Right forelimb (tissue), 1 donor: ENCODE measurements around the gene ZNF22.
"Not testable (repeated sequence)": the region's sequence is repeated elsewhere in the genome, so short reads cannot be mapped to it uniquely, and the experiment has no call there.

ENCODE experiments used
- DNase-seq: peaks from one replicate; pipeline ENCODE4 v3.0.0-alpha.2; 2018

The ZNF22 gene

GRCh38 chr10:44992732-44993225, 7.9 kb upstream of the ZNF22 start:
- DNase-seq, result no peak

GRCh38 chr10:44993226-44993921, 7.3 kb upstream of the ZNF22 start:
- peak; percentile 29 for DNase-seq

DNA sequence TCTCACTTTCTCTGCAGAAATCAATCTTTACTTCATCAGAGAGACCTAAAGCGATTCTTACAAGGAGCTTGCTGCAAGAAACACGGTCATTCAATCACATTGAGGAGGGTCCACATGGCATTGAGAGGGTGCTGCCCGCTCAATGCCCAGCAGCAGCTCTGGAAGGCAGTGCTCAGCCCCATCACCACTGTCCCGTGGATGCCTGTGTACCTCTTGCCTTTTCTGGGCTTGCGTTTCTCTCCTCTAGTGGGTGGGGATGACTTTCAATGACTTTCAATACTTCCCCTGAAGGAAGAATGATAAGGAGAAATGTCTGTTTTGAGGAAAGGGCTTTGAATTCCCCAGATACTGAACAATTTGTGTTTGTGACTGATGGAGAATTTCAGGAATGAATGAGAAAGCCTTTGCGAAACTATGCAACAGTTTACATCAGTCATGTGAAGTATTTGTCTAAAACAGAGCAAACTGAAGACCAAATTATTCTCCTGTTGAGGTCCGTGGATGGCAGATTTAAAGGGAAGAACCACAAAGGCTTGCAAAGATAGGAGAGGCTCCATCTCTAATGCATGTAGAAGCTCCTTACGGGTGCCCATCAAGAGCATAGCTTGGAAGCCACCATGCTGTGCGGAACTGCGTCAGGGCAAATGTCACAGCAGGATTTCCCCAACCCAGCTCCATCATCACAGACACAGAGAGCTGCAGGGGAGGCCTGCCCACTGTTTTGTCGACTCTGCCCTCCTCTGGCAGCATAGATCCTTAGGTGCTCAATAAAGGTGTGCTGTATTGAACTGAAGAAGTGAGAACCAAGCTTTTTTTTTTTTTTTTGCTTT, 6.6 kb upstream of the ZNF22 start:
- DNase-seq, result peak; percentile 29

GRCh38 chr10:44994752-44995530, 5.8 kb upstream of the ZNF22 start:
- peak; percentile 38 for DNase-seq

DNA sequence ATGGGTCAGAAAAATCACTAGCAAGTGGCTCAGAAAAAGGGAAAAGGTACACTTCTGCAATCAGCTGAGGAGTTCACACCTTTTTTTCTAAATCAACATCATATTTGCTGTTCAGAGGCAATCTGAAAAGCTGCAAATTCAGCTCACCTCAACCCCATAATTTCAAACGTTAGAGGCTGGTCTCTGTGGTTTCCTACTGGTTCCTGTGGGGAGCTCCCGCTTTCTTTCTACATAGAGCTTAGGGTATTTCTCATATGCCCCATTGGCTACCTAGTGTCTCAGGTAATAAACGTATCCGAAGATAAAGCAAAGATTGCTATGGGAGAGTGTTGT, 5.2 kb upstream of the ZNF22 start:
- peak; percentile 18 for DNase-seq

DNA sequence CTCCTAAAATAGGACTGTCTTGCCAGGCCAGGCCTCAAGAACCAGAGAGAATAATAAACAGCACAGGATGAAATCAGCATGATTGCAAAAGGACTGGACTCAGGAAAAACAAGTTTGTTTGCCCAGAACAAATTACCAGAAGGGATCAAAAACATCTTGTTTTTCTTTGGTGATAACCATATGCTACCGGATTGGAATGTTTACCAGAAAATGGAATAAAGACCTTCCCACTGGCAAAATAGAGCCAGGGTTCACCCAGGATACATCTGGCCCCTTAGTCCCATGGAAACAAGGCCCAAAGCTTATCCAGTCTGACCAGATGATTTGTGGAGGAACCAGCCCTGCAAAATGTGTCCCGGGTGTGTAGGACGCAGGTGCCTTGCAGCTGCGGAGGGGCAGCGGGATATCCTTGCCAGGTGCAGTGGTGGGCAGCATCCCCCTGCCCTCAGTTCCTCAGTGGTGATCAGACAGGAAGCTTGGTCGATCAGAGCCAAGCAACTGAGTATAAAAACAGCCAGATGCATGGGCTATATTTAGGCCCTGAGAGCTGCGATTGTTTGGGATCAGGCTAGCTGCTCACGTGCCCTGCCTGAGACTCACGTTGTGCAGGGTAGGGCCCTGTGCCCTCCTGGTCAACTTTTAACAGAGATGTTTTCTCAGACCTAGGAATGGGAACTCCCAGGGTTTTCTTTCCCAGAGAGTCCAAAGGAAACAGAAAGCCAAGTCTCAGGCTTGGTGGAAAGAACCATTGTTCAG, 4.6 kb upstream of the ZNF22 start:
- peak; percentile 56 for DNase-seq

DNA sequence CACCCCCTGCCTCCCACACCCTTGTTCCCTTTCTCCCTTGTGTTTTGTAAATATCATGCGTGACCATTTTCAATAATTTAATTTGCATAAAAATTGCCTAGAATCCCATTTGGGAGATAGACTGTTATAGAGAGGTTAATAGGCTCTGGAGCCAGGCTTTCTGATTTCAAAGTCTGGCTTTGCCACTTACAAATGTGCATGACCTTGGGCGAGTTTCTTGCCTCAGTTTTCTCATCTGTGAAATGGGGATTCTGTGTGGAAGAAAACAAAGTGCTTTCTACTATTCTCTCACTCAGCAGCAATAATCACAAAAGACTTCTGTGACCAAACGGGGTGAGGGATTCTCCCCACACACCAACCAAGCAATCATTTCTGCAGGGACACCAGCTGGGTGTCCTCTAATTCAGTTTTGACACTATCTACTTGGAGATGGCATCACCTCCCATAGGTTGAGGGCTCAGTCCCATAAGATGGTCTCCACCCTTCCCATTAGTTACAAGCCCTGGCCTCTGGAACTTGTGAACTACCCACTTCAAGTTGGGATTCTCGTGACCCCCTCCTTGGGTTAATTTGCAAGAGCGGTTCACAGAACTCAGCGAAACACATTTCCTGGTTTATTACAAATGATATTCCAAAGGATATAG, 3.5 kb upstream of the ZNF22 start:
- no peak for DNase-seq

GRCh38 chr10:44998146-44998631, 2.5 kb upstream of the ZNF22 start:
- no peak for DNase-seq

DNA sequence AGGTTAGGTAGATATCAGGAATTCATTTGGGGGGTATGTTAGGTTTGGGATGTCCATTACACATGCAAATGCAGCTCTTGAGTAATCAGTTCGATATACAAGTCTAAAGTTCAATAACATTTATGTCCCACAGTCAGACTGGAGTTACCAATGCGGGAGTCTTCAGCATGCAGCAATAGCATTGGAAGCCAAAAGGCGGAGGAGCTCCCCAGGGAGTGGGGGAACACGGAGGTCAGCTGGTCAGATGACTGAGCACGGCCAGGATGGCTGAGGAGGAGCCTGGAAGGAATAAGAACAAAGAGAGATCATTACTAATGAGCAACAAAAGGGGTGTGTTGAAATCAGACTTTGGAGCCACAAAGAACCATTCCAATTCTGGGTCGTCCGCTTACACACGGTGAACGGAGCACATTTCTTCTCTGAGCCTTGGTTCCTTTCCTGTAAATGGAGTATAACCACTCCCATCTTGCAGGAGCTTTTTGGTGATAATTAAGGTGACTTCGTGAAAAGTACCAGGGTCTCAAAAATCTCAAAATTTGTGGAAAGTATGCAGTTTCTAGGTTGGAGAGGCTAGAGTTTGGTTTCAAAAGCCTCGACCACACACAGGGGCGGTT, 478 bp upstream of the ZNF22 start:
- DNase-seq, result no peak

- peak; percentile 82 for DNase-seq
Measured at GRCh38 chr10:45001381-45002148, 842 bp downstream of the ZNF22 start.

DNA sequence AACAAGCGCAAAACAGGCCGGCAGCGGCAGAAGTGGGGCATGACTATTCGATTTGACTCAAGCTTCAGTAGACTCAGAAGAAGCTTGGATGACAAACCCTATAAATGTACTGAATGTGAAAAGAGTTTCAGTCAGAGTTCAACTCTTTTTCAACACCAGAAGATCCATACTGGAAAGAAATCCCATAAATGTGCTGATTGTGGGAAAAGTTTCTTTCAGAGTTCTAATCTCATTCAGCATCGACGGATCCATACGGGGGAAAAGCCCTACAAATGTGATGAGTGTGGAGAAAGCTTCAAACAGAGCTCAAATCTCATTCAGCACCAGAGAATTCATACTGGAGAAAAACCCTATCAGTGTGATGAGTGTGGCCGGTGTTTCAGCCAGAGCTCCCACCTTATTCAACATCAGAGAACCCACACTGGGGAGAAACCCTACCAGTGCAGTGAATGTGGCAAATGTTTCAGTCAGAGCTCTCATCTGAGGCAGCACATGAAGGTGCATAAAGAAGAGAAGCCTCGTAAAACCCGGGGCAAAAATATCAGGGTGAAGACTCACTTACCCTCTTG, 2.8 kb downstream of the ZNF22 start:
- no peak for DNase-seq

- DNase-seq, result no peak
Measured at GRCh38 chr10:45004661-45005060, 3.9 kb downstream of the ZNF22 start.

GRCh38 chr10:45005284-45005683, 4.6 kb downstream of the ZNF22 start:
- no peak for DNase-seq

DNA sequence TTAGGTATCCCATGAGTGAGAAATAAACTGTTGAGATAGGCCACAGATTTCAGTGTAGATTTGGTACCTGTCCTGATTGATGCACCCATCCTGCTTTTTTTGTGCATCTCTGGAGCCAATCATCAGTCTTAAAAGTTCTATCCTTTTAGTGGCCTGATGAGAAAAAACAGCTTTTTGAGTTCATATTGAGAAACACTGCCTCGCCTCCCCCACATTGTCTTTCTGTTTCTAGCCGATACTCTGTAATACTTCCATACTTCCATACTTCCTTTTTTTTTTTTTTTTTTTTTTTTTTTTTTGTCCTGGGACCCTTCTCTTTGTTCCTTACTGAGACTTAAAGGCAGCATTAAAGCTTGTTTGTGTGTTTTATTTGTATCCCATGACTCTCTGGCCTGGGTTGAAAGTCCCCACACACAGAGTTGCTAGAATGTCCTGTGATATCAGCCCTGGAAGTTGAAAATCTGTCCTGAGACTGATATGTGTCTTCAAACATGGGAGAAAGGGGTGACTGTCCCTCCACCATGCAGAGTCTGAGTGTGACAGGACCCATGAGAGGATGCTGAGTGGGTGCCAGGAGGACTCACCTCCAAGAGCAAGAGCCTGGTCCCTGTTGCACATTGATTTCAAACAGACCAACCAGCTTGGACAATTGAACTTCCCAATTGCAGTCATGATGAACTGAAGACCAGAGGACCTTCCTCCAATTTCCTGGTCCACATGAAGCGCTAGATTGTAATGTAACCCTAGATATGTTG, 5.7 kb downstream of the ZNF22 start:
- DNase-seq, result no peak

- no peak for DNase-seq
Measured at GRCh38 chr10:45008524-45009161, 7.9 kb downstream of the ZNF22 start.

GRCh38 chr10:45014557-45014956, 13.8 kb downstream of the ZNF22 start:
- DNase-seq, result not testable (repeated sequence)

- no peak for DNase-seq
Measured at GRCh38 chr10:45015590-45015989, 14.9 kb downstream of the ZNF22 start.

- no peak for DNase-seq
Measured at GRCh38 chr10:45023426-45023825, 22.7 kb downstream of the ZNF22 start.

- DNase-seq, result no peak
Measured at GRCh38 chr10:45034301-45034700, 33.6 kb downstream of the ZNF22 start.
